Measurements from ENCODE around the gene CNTNAP4. TPM values are rescaled to one million over a fixed set of nuclear protein-coding genes. Genes with fewer than 3 reads are reported as not detected.

The CNTNAP4 gene
- polyA plus RNA-seq, 3 donors = not detected

DNA sequence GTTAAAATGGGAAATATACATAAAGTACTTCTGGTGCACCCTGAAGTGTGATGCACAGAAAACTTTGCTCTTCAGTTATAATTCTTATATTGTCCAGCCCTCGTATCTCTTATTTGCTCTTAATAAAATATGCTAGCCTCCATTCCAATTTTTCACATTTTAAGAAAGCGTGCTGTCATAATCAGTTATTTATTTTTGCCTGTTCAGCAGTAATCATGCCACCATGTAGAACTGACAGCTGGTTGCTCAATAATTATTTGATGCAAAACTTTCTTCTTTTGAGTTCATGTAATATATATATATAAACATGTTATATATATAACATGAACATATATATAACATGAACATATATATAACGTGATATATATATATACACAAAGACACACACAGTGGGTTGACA, 294.6 kb downstream of the CNTNAP4 start:
- no peak overlapping the region for H2AFZ ChIP-seq (ENCODE audit: insufficient read depth, low read depth, low read length, poor library complexity, severe bottlenecking)
- no peak overlapping the region for H3K4me3 ChIP-seq (replicated peaks in 1 of 3; ENCODE audit: low read depth in 2 of 3, low read length in 3 of 3)
- no peak overlapping the region for H3K27ac ChIP-seq (ENCODE audit: low read depth in 1 of 2, low read length in 2 of 2)
- Mint-ChIP-seq H3K4me1 (no peaks in the 10 kb centered on the region), H3K27me3 (ENCODE audit: low read depth in 3 of 3) (no peaks in the 10 kb centered on the region), H3K27ac (no peak overlapping the region), H3K36me3 (no peaks in the 10 kb centered on the region), H3K4me3 (no peak overlapping the region), H3K9me3 (peaks cover 0 to 5% (median 2%) of the 10 kb centered on the region in 7 donors)
- H3K9ac ChIP-seq (ENCODE audit: insufficient read depth, low read length, poor library complexity, severe bottlenecking) = no peak overlapping the region
- no peaks in the 10 kb centered on the region for H3K79me2 ChIP-seq (ENCODE audit: insufficient read depth, low read length)
- WGBS (ENCODE audit: insufficient coverage) = 83% methylated on average over 1 of the region's 3 CpGs
- H3K4me1 ChIP-seq (ENCODE audit: control insufficient read depth in 1 of 2, insufficient read depth in 2 of 2, low read length in 2 of 2) = no peaks in the 10 kb centered on the region
- no peaks in the 10 kb centered on the region for H3K9me3 ChIP-seq (replicated peaks in 1 of 2; ENCODE audit: control insufficient read depth in 1 of 2, insufficient read depth in 1 of 2, low read length in 2 of 2)
- no peak overlapping the region for H3K4me2 ChIP-seq (replicated peaks; ENCODE audit: extremely low read depth, low read length, poor library complexity, severe bottlenecking)
- no peaks in the 10 kb centered on the region for H3K27me3 ChIP-seq (ENCODE audit: control insufficient read depth in 2 of 2, insufficient read depth in 2 of 2, low read length in 2 of 2)
- H3K36me3 ChIP-seq (replicated peaks in 1 of 2; ENCODE audit: control insufficient read depth in 1 of 2, insufficient read depth in 2 of 2, low read length in 2 of 2) = no peaks in the 10 kb centered on the region
- no peak for DNase-seq
- intact Hi-C loops (cut with micrococcal nuclease) = no loop called here
- H4K20me1 ChIP-seq (ENCODE audit: insufficient read depth, low read length) = no peaks in the 10 kb centered on the region
- TF ChIP-seq, protein P1, sequence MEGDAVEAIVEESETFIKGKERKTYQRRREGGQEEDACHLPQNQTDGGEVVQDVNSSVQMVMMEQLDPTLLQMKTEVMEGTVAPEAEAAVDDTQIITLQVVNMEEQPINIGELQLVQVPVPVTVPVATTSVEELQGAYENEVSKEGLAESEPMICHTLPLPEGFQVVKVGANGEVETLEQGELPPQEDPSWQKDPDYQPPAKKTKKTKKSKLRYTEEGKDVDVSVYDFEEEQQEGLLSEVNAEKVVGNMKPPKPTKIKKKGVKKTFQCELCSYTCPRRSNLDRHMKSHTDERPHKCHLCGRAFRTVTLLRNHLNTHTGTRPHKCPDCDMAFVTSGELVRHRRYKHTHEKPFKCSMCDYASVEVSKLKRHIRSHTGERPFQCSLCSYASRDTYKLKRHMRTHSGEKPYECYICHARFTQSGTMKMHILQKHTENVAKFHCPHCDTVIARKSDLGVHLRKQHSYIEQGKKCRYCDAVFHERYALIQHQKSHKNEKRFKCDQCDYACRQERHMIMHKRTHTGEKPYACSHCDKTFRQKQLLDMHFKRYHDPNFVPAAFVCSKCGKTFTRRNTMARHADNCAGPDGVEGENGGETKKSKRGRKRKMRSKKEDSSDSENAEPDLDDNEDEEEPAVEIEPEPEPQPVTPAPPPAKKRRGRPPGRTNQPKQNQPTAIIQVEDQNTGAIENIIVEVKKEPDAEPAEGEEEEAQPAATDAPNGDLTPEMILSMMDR (IDR thresholded peaks at IDR 0.05) = no peak

DNA sequence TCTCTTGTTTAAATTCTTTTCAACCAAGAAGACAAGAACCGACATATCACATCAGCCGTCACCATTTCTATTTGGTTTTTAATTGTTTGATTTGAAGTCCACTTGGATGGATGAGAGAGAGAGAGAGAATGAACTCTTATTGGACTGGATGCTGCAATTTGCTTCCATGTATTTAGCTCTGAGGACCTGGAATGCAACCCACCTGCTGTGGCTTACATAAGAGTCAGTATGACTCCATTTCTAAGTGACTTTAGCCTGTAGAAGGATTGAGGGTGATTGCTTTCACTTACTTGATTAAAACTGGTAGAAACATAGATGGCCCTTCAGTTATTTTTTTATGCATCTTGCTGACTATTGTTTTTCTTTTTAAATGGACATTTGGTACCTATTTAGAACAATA, 296.1 kb downstream of the CNTNAP4 start:
- TF ChIP-seq, protein P1 (IDR thresholded peaks at IDR 0.05) = no peak
- H3K9ac ChIP-seq (ENCODE audit: insufficient read depth, low read length, poor library complexity, severe bottlenecking) = no peak overlapping the region
- no peaks in the 10 kb centered on the region for H3K4me1 ChIP-seq (ENCODE audit: control insufficient read depth in 1 of 2, insufficient read depth in 2 of 2, low read length in 2 of 2)
- Mint-ChIP-seq H3K4me1 (no peaks in the 10 kb centered on the region), H3K9me3 (peaks cover 2 to 8% (median 4%) of the 10 kb centered on the region in 7 donors), H3K27ac (no peak overlapping the region), H3K4me3 (no peak overlapping the region), H3K36me3 (no peaks in the 10 kb centered on the region), H3K27me3 (ENCODE audit: low read depth in 3 of 3) (no peaks in the 10 kb centered on the region)
- no peak overlapping the region for H3K27ac ChIP-seq (ENCODE audit: low read depth in 1 of 2, low read length in 2 of 2)
- no peaks in the 10 kb centered on the region for H3K9me3 ChIP-seq (replicated peaks in 1 of 2; ENCODE audit: control insufficient read depth in 1 of 2, insufficient read depth in 1 of 2, low read length in 2 of 2)
- H2AFZ ChIP-seq (ENCODE audit: insufficient read depth, low read depth, low read length, poor library complexity, severe bottlenecking) = no peak overlapping the region
- H3K27me3 ChIP-seq (ENCODE audit: control insufficient read depth in 2 of 2, insufficient read depth in 2 of 2, low read length in 2 of 2) = no peaks in the 10 kb centered on the region
- no peak overlapping the region for H3K4me3 ChIP-seq (replicated peaks in 1 of 3; ENCODE audit: low read depth in 2 of 3, low read length in 3 of 3)
- H3K36me3 ChIP-seq (replicated peaks in 1 of 2; ENCODE audit: control insufficient read depth in 1 of 2, insufficient read depth in 2 of 2, low read length in 2 of 2) = no peaks in the 10 kb centered on the region
- no peaks in the 10 kb centered on the region for H4K20me1 ChIP-seq (ENCODE audit: insufficient read depth, low read length)
- no peaks in the 10 kb centered on the region for H3K79me2 ChIP-seq (ENCODE audit: insufficient read depth, low read length)
- intact Hi-C loops (cut with micrococcal nuclease) = no loop called here
- no CpG with 5 or more reads among the region's 2 CpGs for WGBS (ENCODE audit: insufficient coverage)
- no peak overlapping the region for H3K4me2 ChIP-seq (replicated peaks; ENCODE audit: extremely low read depth, low read length, poor library complexity, severe bottlenecking)
- no peak for DNase-seq

All from CD14-positive monocyte (primary cell).